ENCODE data around the gene POU2F2. TPM values are rescaled to one million over a fixed set of nuclear protein-coding genes. Genes with fewer than 3 reads are reported as not detected.

POU2F2 gene
- total and polyA plus RNA-seq, 10 of the 15 experiments (the other 5 are each of a cell fraction or from before 2014, with no cell fraction given), result 4.4 to 62.4 (median 37.9) TPM

GRCh38 chr19:42140125-42140754, 8.0 kb upstream of the POU2F2 start:
- WGBS (ENCODE audit: insufficient coverage, insufficient replicate concordance, low lambda C conversion rate, missing lambda C conversion rate), result 78% methylated on average over 8 of the region's 8 CpGs
- POLR2A ChIA-PET, result interaction anchor here (0.9 kb wide), 1 partner anchor 103 kb away, joined by 3 read pairs; no protein-coding TSS in a partner anchor
- DNase-seq (ENCODE audit: low read depth, low spot score), result no peak
- Histone ChIP-seq H4K20me1 (ENCODE audit: control insufficient read depth, insufficient read depth) (no peaks in the 10 kb centered on the region), H3K79me2 (ENCODE audit: control insufficient read depth, insufficient read depth, low read length) (no peaks in the 10 kb centered on the region), H3K27ac (ENCODE audit: control insufficient read depth, insufficient read depth) (no peak overlapping the region), H3K4me2 (ENCODE audit: control insufficient read depth, insufficient read depth) (no peak overlapping the region), H3K4me1 (ENCODE audit: control insufficient read depth, insufficient read depth, low read length) (no peaks in the 10 kb centered on the region), H3K9ac (ENCODE audit: control insufficient read depth, insufficient read depth, low read length) (no peak overlapping the region), H3K4me3 (no peak overlapping the region), H3K36me3 (ENCODE audit: control insufficient read depth in 2 of 2, insufficient read depth in 2 of 2, low read length in 1 of 2) (no peaks in the 10 kb centered on the region), H3K9me3 (replicated peaks; ENCODE audit: control insufficient read depth, insufficient read depth, low read length) (no peaks in the 10 kb centered on the region), H2AFZ (ENCODE audit: control insufficient read depth, low read depth, low read length) (no peak overlapping the region), H3K27me3 (replicated peaks in 1 of 2; ENCODE audit: control insufficient read depth in 2 of 2, insufficient read depth in 2 of 2, low read length in 1 of 2) (no peaks in the 10 kb centered on the region)
- CTCF ChIA-PET, result interaction anchor here (0.8 to 2.2 kb wide), 6 partner anchors 27 to 140 kb away, joined by 3 to 8 read pairs (median 3); no protein-coding TSS in a partner anchor
- intact Hi-C loops (cut with micrococcal nuclease; ENCODE audit: unreplicated experiment) (no loop called here), in situ Hi-C loops (cut with MboI) (no loop called here)
- ATAC-seq, result peak; percentile 85
- no TSS peak for BruUV-seq (replicated peaks)
- FAIRE-seq, result no peak
- TF ChIP-seq SPI1 (IDR thresholded peaks at IDR 0.05; ENCODE audit: borderline replicate concordance, insufficient read depth, low read depth, low read length) (peak; percentile 65; the same call in 1 of the 2 replicates), CUX1 (IDR thresholded peaks at IDR 0.05; ENCODE audit: insufficient replicate concordance, low read depth, low read length) (no peak), NRF1 (conservative IDR thresholded peaks at IDR 0.05; ENCODE audit: low read depth, low read length) (no peak), BHLHE40 (IDR thresholded peaks at IDR 0.05; ENCODE audit: borderline replicate concordance in 1 of 2, low read depth in 2 of 2, low read length in 1 of 2) (no peak), ETV6 (conservative IDR thresholded peaks at IDR 0.05 in 1 of 2, IDR thresholded peaks at IDR 0.05 in 1 of 2; ENCODE audit: borderline replicate concordance in 1 of 2, low read depth in 1 of 2) (no peak), MXI1 (IDR thresholded peaks at IDR 0.05; ENCODE audit: low read depth, low read length) (peak; percentile 58; the same call in 1 of the 2 replicates), REST (IDR thresholded peaks at IDR 0.05; ENCODE audit: low read depth, low read length) (peak; percentile 96), SIN3A (IDR thresholded peaks at IDR 0.05; ENCODE audit: low read depth, low read length) (peak; percentile 52; the same call in 1 of the 2 replicates), CTCF (IDR thresholded peaks at IDR 0.05 in 2 of 3, conservative IDR thresholded peaks at IDR 0.05 in 1 of 3; ENCODE audit: control insufficient read depth in 2 of 3, extremely low read depth in 1 of 3, insufficient read depth in 1 of 3, low read depth in 3 of 3, low read length in 3 of 3) (peak in 1 of 3 experiments; percentile 2; a peak in 1 of 6 replicates), ZNF622 (IDR thresholded peaks at IDR 0.05) (no peak)
- SMC1A ChIA-PET (ENCODE audit: uncharacterized antibody, unreplicated experiment), result interaction anchor here (0.6 to 1.7 kb wide), 5 partner anchors 25 to 60 kb away, joined by 3 to 6 read pairs (median 4); no protein-coding TSS in a partner anchor
- RAD21 ChIA-PET (ENCODE audit: unreplicated experiment), result interaction anchor here (1.3 to 2.1 kb wide), 3 partner anchors 31 to 102 kb away, joined by 3 to 7 read pairs (median 3); partner anchors contain the start of gene GSK3A

All from GM12878 (cell line).